ENCODE results near the gene KRTAP10-1. TPM values are rescaled to one million over a fixed set of nuclear protein-coding genes. Genes with fewer than 3 reads are reported as not detected.

Gene KRTAP10-1
- total RNA-seq, 1 experiment from 2014 or later, result 0.47 TPM

DNA sequence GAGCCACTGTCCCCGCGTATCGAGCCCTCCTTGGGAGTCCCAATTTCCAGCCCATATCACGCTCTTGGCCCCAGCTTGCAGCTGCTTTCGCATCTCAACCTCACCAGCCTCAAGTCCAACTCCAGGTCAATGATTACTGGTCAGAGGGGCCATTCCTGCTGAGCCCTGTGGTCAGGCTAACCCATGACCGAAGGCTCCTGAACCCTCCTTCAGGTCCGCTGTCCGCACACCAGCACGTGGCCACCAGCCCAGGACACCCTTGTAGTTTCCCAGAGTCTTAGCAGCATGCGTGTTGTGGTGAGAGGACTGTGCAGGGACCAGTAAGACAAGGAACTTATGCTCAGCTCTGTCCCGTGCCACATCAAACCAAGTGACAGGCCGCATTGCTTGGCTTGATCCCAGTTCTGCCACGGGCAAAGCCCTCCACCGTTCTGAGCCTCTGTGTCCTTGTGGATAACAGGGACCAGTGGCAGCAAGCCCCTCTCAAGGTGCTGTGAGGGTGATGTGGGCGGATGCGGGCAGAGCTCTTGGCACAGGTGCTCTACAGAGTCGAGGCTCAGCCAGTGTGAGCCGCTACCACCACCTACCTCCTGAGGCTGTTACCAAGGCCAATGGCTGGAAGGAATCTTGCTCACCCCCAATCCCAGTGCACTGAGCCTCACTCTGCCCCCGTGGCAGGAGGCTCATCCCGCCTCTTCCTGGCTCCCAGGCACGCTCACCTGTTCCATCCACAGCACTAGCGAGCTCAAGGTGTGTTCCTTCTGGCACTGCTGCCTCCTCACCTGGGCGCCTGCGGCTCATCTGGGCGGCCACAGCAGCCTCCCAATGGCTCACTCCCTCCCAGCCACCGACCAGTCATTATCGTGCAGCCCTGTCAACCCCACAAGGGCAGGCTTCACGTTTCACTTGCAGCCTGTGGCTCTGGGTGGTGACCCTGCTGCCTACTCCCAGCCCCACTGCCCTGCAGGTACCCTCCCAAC is 20.4 kb downstream of the KRTAP10-1 start:
- Histone ChIP-seq H3K4me3 (ENCODE audit: low read depth, low read length, poor library complexity, severe bottlenecking) (no peak overlapping the region), H3K36me3 (ENCODE audit: insufficient read depth, low read length, poor library complexity, severe bottlenecking) (no peaks in the 10 kb centered on the region), H3K27ac (ENCODE audit: low read depth, low read length, poor library complexity, severe bottlenecking) (no peak overlapping the region), H3K27me3 (replicated peaks; ENCODE audit: insufficient read depth, low read depth, low read length, poor library complexity) (no peaks in the 10 kb centered on the region), H3K4me1 (ENCODE audit: insufficient read depth, low read length, poor library complexity, severe bottlenecking) (no peaks in the 10 kb centered on the region), H3K9me3 (ENCODE audit: low read depth, low read length, poor library complexity, severe bottlenecking) (peaks cover 6% of the 10 kb centered on the region)
- intact Hi-C loops (cut with micrococcal nuclease; ENCODE audit: unreplicated experiment), result no loop called here
- BruUV-seq (replicated peaks), result no TSS peak
- CTCF ChIA-PET, result no interaction called here
- TF ChIP-seq, protein P1, sequence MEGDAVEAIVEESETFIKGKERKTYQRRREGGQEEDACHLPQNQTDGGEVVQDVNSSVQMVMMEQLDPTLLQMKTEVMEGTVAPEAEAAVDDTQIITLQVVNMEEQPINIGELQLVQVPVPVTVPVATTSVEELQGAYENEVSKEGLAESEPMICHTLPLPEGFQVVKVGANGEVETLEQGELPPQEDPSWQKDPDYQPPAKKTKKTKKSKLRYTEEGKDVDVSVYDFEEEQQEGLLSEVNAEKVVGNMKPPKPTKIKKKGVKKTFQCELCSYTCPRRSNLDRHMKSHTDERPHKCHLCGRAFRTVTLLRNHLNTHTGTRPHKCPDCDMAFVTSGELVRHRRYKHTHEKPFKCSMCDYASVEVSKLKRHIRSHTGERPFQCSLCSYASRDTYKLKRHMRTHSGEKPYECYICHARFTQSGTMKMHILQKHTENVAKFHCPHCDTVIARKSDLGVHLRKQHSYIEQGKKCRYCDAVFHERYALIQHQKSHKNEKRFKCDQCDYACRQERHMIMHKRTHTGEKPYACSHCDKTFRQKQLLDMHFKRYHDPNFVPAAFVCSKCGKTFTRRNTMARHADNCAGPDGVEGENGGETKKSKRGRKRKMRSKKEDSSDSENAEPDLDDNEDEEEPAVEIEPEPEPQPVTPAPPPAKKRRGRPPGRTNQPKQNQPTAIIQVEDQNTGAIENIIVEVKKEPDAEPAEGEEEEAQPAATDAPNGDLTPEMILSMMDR (conservative IDR thresholded peaks at IDR 0.05; ENCODE audit: low read depth, low read length), result no peak
- no peak for TF ChIP-seq EZH2 (IDR thresholded peaks at IDR 0.05; ENCODE audit: borderline replicate concordance, low read depth, low read length, poor library complexity, severe bottlenecking)
- no peak for DNase-seq (ENCODE audit: low spot score)
- POLR2A ChIA-PET (ENCODE audit: low non-redundant PET), result no interaction called here

DNA sequence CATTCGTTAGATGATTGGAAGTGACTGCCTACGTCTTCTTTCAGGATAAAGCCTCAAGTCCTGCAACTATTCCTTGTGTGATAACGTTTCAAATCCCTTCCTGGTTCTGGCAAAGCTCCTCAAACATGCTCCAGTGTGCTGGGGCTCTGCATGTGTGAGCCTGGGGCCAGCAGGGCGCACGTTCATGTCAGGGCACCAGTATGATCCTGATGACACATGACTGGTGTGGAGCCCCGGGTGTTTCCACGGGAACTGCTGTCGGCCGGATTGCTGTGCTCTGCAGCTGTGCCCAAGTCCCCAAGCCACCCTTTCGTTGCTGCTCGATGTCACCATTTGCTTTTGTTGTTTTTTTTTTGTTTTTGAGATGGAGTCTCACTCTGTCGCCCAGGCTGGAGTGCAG is 21.3 kb downstream of the KRTAP10-1 start:
- Histone ChIP-seq H3K36me3 (ENCODE audit: insufficient read depth, low read length, poor library complexity, severe bottlenecking) (no peaks in the 10 kb centered on the region), H3K27ac (ENCODE audit: low read depth, low read length, poor library complexity, severe bottlenecking) (no peak overlapping the region), H3K4me3 (ENCODE audit: low read depth, low read length, poor library complexity, severe bottlenecking) (no peak overlapping the region), H3K27me3 (replicated peaks; ENCODE audit: insufficient read depth, low read depth, low read length, poor library complexity) (no peaks in the 10 kb centered on the region), H3K9me3 (ENCODE audit: low read depth, low read length, poor library complexity, severe bottlenecking) (no peaks in the 10 kb centered on the region), H3K4me1 (ENCODE audit: insufficient read depth, low read length, poor library complexity, severe bottlenecking) (no peaks in the 10 kb centered on the region)
- POLR2A ChIA-PET (ENCODE audit: low non-redundant PET), result no interaction called here
- TF ChIP-seq EZH2 (IDR thresholded peaks at IDR 0.05; ENCODE audit: borderline replicate concordance, low read depth, low read length, poor library complexity, severe bottlenecking), result no peak
- TF ChIP-seq, protein P1 (conservative IDR thresholded peaks at IDR 0.05; ENCODE audit: low read depth, low read length), result no peak
- no peak for DNase-seq (ENCODE audit: low spot score)
- CTCF ChIA-PET, result no interaction called here
- no TSS peak for BruUV-seq (replicated peaks)
- intact Hi-C loops (cut with micrococcal nuclease; ENCODE audit: unreplicated experiment), result no loop called here

DNA sequence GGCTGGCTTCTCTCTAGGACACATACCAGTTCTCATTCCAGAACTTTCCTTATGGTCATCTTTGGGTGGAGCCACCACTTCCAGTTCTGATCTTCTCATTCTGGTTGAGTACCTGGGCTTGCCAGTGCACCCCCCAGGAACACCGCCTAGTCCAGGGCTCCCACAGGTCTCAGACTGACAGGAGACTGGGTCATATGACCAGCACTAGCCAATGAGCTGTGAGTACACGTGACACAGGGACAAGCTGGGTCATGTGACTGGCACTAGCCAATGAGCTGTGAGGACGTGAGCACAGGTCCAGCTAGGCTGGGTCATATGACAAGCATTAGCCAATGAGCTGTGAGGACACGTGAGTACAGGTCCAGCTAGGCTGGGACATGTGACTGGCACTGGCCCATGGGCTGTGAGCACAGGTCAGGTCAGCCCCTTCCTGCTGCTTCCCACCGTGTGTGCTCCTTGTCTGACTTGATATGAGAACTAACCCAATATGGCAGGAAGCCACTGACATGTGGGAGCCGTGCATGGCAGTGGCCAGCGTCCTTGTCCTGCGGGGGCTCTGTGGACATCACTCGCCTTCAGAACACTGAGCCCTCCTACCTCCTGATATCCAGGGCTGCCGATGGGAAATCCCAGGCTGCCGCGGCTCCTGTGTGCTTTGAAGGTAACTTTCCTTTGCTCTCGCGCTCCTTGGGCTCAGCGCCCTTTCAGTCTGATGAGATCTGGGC is 22.7 kb downstream of the KRTAP10-1 start:
- CTCF ChIA-PET, result no interaction called here
- H3K36me3 ChIP-seq (ENCODE audit: insufficient read depth, low read length, poor library complexity, severe bottlenecking), result no peaks in the 10 kb centered on the region
- no peaks in the 10 kb centered on the region for H3K4me1 ChIP-seq (ENCODE audit: insufficient read depth, low read length, poor library complexity, severe bottlenecking)
- BruUV-seq (replicated peaks), result no TSS peak
- intact Hi-C loops (cut with micrococcal nuclease; ENCODE audit: unreplicated experiment), result no loop called here
- no peak overlapping the region for H3K27ac ChIP-seq (ENCODE audit: low read depth, low read length, poor library complexity, severe bottlenecking)
- H3K27me3 ChIP-seq (replicated peaks; ENCODE audit: insufficient read depth, low read depth, low read length, poor library complexity), result no peaks in the 10 kb centered on the region
- POLR2A ChIA-PET (ENCODE audit: low non-redundant PET), result no interaction called here
- DNase-seq (ENCODE audit: low spot score), result peak; percentile 48
- H3K4me3 ChIP-seq (ENCODE audit: low read depth, low read length, poor library complexity, severe bottlenecking), result no peak overlapping the region
- TF ChIP-seq EZH2 (IDR thresholded peaks at IDR 0.05; ENCODE audit: borderline replicate concordance, low read depth, low read length, poor library complexity, severe bottlenecking), result no peak
- TF ChIP-seq, protein P1 (conservative IDR thresholded peaks at IDR 0.05; ENCODE audit: low read depth, low read length), result no peak
- H3K9me3 ChIP-seq (ENCODE audit: low read depth, low read length, poor library complexity, severe bottlenecking), result no peaks in the 10 kb centered on the region

All from A673 (cell line).